ENCODE measurements around the gene TTC14.
A peak's percentile ranks its signal among the peaks of the same experiment; 100 is the strongest.
"Not testable (repeated sequence)": the region's sequence is repeated elsewhere in the genome, so short reads cannot be mapped to it uniquely, and the experiment has no call there.

TTC14 gene, protein sequence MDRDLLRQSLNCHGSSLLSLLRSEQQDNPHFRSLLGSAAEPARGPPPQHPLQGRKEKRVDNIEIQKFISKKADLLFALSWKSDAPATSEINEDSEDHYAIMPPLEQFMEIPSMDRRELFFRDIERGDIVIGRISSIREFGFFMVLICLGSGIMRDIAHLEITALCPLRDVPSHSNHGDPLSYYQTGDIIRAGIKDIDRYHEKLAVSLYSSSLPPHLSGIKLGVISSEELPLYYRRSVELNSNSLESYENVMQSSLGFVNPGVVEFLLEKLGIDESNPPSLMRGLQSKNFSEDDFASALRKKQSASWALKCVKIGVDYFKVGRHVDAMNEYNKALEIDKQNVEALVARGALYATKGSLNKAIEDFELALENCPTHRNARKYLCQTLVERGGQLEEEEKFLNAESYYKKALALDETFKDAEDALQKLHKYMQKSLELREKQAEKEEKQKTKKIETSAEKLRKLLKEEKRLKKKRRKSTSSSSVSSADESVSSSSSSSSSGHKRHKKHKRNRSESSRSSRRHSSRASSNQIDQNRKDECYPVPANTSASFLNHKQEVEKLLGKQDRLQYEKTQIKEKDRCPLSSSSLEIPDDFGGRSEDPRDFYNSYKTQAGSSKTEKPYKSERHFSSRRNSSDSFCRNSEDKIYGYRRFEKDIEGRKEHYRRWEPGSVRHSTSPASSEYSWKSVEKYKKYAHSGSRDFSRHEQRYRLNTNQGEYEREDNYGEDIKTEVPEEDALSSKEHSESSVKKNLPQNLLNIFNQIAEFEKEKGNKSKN

DNA sequence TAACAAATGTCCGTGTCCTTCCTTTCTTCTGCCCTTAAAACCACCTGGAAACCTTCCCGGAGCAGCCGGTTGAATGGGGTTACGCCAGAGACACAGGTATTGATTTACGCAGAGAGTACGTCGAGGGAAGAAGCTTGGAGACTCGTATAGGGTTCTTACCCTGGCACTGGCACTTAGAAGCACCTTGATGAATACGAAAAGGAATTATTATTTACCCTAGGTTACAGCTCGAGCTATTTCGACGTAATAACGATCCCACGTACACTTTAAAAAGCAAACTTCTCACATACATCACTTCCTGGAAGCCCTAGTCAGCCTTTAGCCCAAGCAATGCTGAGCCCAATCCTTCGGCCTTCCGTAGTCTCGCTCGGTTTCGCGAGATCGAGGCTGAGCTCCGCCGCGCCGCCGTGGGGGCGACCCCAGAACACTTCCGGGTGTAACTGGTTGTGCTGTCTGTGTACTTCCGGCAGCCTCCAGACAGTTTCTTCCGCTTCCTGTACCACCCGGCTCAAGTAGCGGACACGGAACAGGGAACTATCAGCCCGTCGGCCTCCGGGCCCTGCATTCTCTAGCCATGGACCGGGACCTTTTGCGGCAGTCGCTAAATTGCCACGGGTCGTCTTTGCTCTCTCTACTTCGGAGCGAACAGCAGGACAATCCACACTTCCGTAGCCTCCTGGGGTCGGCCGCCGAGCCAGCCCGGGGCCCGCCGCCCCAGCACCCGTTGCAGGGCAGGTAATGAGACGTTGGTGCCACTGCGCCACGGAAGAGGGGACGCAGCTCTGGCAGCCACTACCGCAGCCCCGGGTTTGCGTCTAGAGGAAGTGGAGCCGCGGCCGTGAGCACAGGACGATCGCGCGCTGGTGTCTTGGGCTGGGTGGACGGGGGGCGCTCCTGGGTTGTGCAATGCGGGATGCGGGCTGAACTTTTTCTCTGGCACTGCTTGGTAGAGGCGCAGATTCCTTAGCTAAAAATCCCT lies at the start of gene TTC14:
TTC14 (plus strand) TSS at position 476 of the 979 bp plus-strand sequence; CDS start at position 575, 99 bp downstream.
- peak; percentile 84 to 93 (median 89) for DNase-seq

DNA sequence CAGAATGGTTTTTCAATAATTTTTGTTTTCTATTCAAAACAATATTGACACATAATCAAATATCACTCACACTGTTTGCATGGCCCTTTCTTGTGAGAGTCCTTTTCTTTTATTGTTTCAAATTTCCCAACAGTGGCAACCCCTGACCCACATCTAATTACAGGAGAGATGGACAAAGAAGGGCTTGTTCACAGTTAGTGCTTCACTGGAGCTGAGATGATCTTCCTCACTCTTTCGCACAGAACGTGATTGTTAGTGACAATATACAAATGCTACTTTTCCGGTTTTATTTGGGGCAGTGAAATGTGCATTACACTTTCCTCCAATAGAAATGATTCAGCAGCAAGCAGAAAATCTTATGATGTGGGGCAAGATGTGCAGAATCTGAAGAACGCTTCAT lies 38.6 kb upstream of the TTC14 start:
- DNase-seq: no peak

DNA sequence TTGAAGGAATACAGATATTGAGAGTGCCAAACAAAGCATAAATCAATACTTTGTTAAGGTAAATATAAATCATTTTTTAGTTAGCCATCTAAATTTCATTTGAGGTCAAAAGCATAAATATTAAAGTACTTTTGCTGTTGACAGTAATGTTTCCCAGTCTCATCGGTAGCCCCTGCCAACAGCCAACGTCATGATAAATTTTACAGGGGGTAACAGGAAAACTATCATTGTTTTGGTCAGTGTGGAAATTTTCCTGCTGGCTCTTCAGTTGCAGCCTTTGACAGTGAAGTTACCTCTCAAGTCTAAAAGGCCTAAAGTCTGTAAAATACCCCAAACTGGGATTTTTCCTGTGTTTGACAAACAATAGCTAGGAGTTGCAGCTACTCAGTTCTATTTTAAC lies 37.3 kb upstream of the TTC14 start:
- no peak for DNase-seq

DNA sequence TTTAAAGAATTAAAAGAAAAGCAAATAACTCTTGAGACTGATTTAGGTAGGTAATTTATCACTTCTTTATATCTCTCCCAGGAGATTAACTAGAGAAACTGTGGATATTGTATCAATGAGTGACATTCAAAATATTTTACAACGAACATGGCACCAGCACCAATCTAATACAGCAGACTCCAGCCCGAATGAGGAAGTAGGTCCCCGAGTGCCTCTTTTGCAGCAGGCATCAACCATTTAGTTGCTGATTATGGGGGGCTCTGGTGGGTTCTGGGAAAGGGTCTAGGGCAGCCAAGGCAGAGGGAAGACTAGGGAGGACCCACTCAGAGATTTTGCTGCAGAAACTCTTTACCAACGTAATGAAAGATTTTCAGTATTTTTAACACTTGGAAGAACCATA lies 31.7 kb upstream of the TTC14 start:
- DNase-seq: no peak

- no peak for DNase-seq
Observed at GRCh38 chr3:180571831-180572598, 29.9 kb upstream of the TTC14 start.

- DNase-seq: no peak
Observed at GRCh38 chr3:180575571-180575970, 26.4 kb upstream of the TTC14 start.

- DNase-seq: no peak
Observed at GRCh38 chr3:180580934-180581333, 21.0 kb upstream of the TTC14 start.

- DNase-seq: no peak
Observed at GRCh38 chr3:180590396-180590795, 11.6 kb upstream of the TTC14 start.

DNA sequence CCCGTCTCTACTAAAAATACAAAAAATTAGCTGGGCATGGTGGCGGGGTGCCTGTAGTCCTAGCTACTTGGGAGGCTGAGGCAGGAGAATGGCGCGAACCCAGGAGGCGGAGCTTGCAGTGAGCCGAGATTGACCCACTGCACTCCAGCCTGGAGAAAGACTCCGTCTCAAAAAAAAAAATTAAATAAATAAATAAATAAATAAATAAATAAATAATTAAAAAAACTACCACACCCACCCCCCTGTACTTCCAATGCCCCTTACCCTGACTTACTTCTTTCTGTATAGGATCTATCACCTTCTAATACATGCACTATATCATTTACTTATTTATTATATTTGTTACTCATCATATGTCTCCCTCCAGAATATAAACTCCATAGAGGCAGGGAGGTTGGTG lies 8.3 kb upstream of the TTC14 start:
- not testable (repeated sequence) for DNase-seq

DNA sequence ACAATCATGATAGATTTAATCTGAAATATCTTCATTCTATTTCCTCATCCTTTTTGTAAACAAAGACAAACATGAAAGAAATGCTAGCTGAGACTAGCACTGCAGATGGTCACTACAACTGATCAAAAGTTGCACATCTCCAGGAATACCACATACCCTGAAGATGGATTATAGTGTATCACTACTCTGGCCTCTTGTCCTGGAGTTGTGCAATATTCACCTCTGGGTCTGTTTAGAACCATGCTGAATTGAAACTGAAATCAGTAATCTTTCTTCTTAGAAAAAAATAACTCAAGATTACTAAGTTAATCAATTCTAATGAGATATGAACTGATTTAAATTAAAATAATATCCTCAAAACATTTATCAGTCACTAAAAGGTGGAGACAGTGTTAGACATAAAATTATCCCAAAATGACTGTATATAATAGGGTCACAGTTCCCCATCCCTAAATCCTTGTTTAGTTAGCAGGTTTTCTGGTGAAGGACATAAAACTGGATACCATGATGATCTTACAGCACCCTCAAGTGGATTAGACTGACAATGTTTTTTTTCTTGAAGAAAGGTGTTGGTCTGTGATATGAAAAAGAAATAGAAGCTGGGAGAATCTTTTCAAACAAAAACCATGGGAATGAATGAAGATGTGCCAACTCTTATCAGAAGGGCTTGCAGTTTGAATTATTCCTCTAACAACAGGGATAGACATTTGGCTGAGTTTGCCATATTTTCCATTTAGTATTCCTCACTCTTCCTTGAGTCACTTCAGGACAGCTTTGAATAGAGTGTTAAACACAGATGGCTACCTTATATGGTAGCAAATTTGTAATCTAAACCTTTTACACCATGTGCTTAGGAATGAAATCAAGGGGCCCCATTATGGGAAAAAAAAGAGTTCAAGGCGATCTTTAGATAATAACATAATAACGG lies 7.1 kb upstream of the TTC14 start:
- no peak for DNase-seq

GRCh38 chr3:180595559-180595935 lies 6.4 kb upstream of the TTC14 start:
- no peak for DNase-seq

- DNase-seq: no peak
Observed at GRCh38 chr3:180600473-180600872, 1.5 kb upstream of the TTC14 start.

GRCh38 chr3:180611006-180611405 lies 9.0 kb downstream of the TTC14 start:
- no peak for DNase-seq

DNA sequence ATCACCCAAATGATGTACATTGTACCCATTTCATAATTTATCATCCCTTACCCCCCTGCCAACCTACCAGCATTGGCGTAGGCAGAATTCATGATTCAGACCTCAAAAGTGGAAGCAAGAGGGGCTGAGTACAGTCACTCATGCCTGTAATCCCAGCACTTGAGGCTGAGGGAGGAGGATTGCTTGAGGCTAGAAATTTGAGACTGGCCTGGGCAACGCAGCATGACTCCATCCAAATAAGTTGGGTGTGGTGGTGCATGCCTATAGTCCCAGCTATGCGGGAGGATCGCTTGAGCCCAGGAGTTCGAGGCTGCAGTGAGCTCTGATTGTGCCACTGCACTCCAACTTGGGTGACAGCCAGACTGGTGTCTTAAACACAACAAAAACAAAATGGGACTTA lies 10.4 kb downstream of the TTC14 start:
- no peak for DNase-seq

- DNase-seq: no peak
Observed at GRCh38 chr3:180615954-180616353, 14.0 kb downstream of the TTC14 start.

- DNase-seq: no peak
Observed at GRCh38 chr3:180617049-180617448, 15.1 kb downstream of the TTC14 start.

GRCh38 chr3:180618563-180618962 lies 16.6 kb downstream of the TTC14 start:
- not testable (repeated sequence) for DNase-seq

- no peak for DNase-seq
Observed at GRCh38 chr3:180619723-180620122, 17.8 kb downstream of the TTC14 start.

DNA sequence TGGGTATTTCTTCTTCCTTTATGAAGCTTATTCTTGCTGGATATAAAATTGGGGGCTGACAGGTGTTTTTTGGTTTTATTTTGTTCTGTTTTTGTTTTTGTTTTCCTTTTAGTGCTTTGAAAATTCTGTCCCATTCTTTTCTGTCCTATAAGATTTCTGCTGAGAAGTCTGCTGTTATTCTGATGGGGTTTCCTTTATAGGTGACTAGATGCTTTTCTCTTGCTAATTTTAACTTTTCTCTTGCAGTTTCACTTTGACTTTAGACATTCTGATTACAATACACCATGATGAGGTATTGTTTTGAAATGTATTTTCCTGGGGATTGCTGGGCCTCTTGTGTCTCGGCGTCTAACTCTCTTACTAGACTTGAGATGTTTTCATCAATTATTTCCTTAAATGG lies 22.8 kb downstream of the TTC14 start:
- no peak for DNase-seq

- DNase-seq: no peak
Observed at GRCh38 chr3:180626844-180627243, 24.9 kb downstream of the TTC14 start.

DNA sequence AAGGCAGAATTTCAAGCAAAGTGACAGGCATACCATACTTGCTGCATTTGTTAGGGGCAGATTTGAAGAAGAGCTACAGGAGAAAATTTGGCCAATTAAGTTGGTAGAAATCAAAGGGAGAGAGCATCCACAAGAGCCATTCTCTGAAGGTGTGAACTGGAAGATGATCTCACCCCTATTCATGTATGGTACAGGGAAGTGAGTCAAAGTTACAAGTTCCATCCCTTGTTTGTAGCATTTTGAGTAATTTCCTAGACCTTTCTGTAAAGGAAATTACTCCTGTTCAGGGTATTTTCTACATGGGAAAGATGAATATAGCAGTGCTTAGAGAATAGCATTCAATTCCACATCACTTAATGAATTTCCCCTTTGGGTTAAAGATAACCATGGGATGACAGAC lies 28.4 kb downstream of the TTC14 start:
- no peak for DNase-seq

Data from stimulated activated naive CD4-positive, alpha-beta T cell (primary cell).